Heart left ventricle (tissue), 16 donors: ENCODE data around the gene TRAIP. TPM values are rescaled to one million over a fixed set of nuclear protein-coding genes. Genes with fewer than 3 reads are reported as not detected.

Experiments
- ATAC-seq, 4 donors: fragments of 200-7000 bp; cut with Tn5 transposase; one replicate each; pipeline ENCODE4 v1.9.1; 2020 to 2022; ENCODE audit warnings: moderate library complexity in 4 of 4, mild to moderate bottlenecking in 3 of 4, moderate number of reproducible peaks in 1 of 4
- DNase-seq, 5 donors: peaks; one replicate each; pipeline ENCODE4 v3.0.0-alpha.2; 2020
- H3K27ac ChIP-seq, 12 donors: fragments of 200-600 bp; sonication (generic) in 4 of 12; one replicate each; pipeline versions ENCODE4 v1.5.0 to v1.8.0; 2016 to 2022; ENCODE audit warnings: mild to moderate bottlenecking in 2 of 12
- H3K27me3 ChIP-seq, 9 donors: fragments of 200-600 bp; sonication (generic) in 2 of 9; one replicate each; pipeline versions ENCODE4 v1.5.1 to v1.8.0; 2016 to 2022; ENCODE audit warnings: mild to moderate bottlenecking in 3 of 9
- H3K36me3 ChIP-seq, 9 donors: fragments of 200-600 bp; sonication (generic) in 2 of 9; one replicate each; pipeline versions ENCODE4 v1.5.0 to v1.8.0; 2018 to 2022; ENCODE audit warnings: mild to moderate bottlenecking in 2 of 9
- H3K4me1 ChIP-seq, 12 donors: fragments of 200-600 bp; sonication (generic) in 4 of 12; one replicate each; pipeline versions ENCODE4 v1.5.0 to v1.8.0; 2016 to 2022; ENCODE audit warnings: mild to moderate bottlenecking in 3 of 12
- H3K4me3 ChIP-seq, 12 donors: fragments of 200-600 bp; sonication (generic) in 4 of 12; one replicate each; pipeline versions ENCODE4 v1.5.0 to v1.8.0; 2017 to 2022; ENCODE audit warnings: mild to moderate bottlenecking in 9 of 12, moderate library complexity in 4 of 12
- H3K9me3 ChIP-seq, 12 donors: fragments of 200-600 bp; sonication (generic) in 4 of 12; one replicate each; pipeline versions ENCODE4 v1.5.0 to v1.8.0; 2016 to 2022; ENCODE audit warnings: mild to moderate bottlenecking in 1 of 12
- CTCF ChIP-seq, 12 donors: fragments of 200-600 bp; sonication (generic) in 4 of 12; IDR thresholded peaks; one replicate each; pipeline versions ENCODE4 v1.5.0 to v1.8.0; 2018 to 2022; ENCODE audit warnings: antibody characterized with exemption in 12 of 12, mild to moderate bottlenecking in 5 of 12
- POLR2A ChIP-seq, 2 donors: fragments of 450-650 bp; IDR thresholded peaks; one replicate each; pipeline ENCODE4 v1.6.1; 2017; ENCODE audit warnings: antibody characterized with exemption in 2 of 2, mild to moderate bottlenecking in 2 of 2, moderate library complexity in 2 of 2
- WGBS, 4 donors: extraction: QIAGEN DNeasy Blood & Tissue Kit in 2 of 4; methylation state at CpG; one replicate each; pipeline versions ENCODE4 v1.1.5 to v1.1.7; 2013 to 2018; 5-methylcytosine and 5-hydroxymethylcytosine counted together
- intact Hi-C, 10 donors: fragments of 100-400 bp; cut with DNase I; formaldehyde crosslinking; loops; one replicate each; pipeline versions ENCODE4 v1.11.1 to v1.14.2; 2022
- polyA plus RNA-seq, 2 donors: library from polyadenylated mRNA; stranded (reverse); fragments of 200-250 nt; gene quantifications; one replicate each; pipeline ENCODE4 v1.2.3, GENCODE V29; 2013
- total RNA-seq, 9 donors: library from RNA; depleted of rRNA in 2 of 9; stranded (reverse); fragments of >200 nt in 2 of 9; fragmentation: NEBNext Ultra II Directional in 3 of 9; extraction: Animal tissue kit (Norgen Biotek cat#: 25700) in 3 of 9; gene quantifications; one replicate each; pipeline versions ENCODE4 v1.1.0 to v1.2.4, GENCODE V29; 2016 to 2023
- donor health status: ischemic (EF 13 %, LVEDD 7.1; RV severe dilation, severe dysfunction).
- donor health status: healthy with polysubstance abuse.
- donor health status: DM: no; HTN: yes; CAD: no.
- donor health status: DM: no; HTN: no; CAD: no.
- donor health status: ischemic (EF 25% LVEDD 6.9; RV normal size, moderate dysfunction).
- donor health status: ischemic (EF 25% LVEDD 5.7; RV mildly dilated, moderate dysfunction).
- donor health status: healthy.
- donor health status: DM: yes; HTN: yes; CAD: no.
- donor health status: ischemic (EF 35%, LVEDD 5.7; RV mildly dilated, moderate dysfunction).
- donor health status: nonischemic (EF 11% LVEDD 7.7; RV severe dilation, severe dysfunction).
- donor health status: DM: yes; HTN: yes; CAD: no.
- donor health status: PGD.
- donor health status: ischemic (EF 29% LVEDD 5.4; RV normal size, mild dysfunction).
- donor health status: nonischemic (EF 23%, LVEDD 6.1; RV moderate dilation, normal function).

The TRAIP gene
- total and polyA plus RNA-seq, 11 donors = 0.37 to 6.3 (median 0.99) TPM; not detected in 1

- intact Hi-C loops = no loop called here
- whole genome bisulfite sequencing, 4 donors = 91 to 94% (median 94%) methylated on average over 12 to 13 of the region's 13 CpGs
- peak in 1 of 4 donors; percentile 9 for ATAC-seq
Observed at GRCh38 chr3:49793486-49794085, 62.8 kb downstream of the TRAIP start.

GRCh38 chr3:49792371-49793150 lies 63.8 kb downstream of the TRAIP start:
- Histone ChIP-seq H3K9me3 (no peaks in the 10 kb centered on the region), H3K4me1 (peaks cover 0 to 2% (median 0%) of the 10 kb centered on the region in 12 donors), H3K27me3 (no peaks in the 10 kb centered on the region), H3K27ac (no peak overlapping the region), H3K36me3 (no peaks in the 10 kb centered on the region), H3K4me3 (no peak overlapping the region)
- DNase-seq (no peak), ATAC-seq (no peak)
- 91 to 93% (median 92%) methylated on average over 9 to 10 of the region's 10 CpGs for WGBS, 4 donors
- intact Hi-C loops = no loop called here
- TF ChIP-seq POLR2A (IDR thresholded peaks at IDR 0.05) (no peak), CTCF (IDR thresholded peaks at IDR 0.05) (no peak)

More at GRCh38 chr3:49793486-49794085, 62.8 kb downstream of the TRAIP start:
- no peaks in the 10 kb centered on the region for H3K27me3 ChIP-seq
- H3K4me3 ChIP-seq = no peak overlapping the region
- peak in 1 of 5 donors; percentile 4 for DNase-seq
- no peaks in the 10 kb centered on the region for H3K36me3 ChIP-seq
- H3K9me3 ChIP-seq = no peaks in the 10 kb centered on the region
- no peak overlapping the region for H3K27ac ChIP-seq
- no peaks in the 10 kb centered on the region for H3K4me1 ChIP-seq
- TF ChIP-seq CTCF (IDR thresholded peaks at IDR 0.05) (no peak), POLR2A (IDR thresholded peaks at IDR 0.05) (no peak)

GRCh38 chr3:49791571-49791970 lies 64.8 kb downstream of the TRAIP start:
- DNase-seq (no peak), ATAC-seq (no peak)
- 91 to 100% (median 92%) methylated on average over 2 to 4 of the region's 4 CpGs for WGBS, 4 donors
- peaks cover 0 to 11% (median 8%) of the 10 kb centered on the region in 12 donors for H3K4me1 ChIP-seq
- TF ChIP-seq CTCF (IDR thresholded peaks at IDR 0.05) (no peak), POLR2A (IDR thresholded peaks at IDR 0.05) (no peak)
- no peak overlapping the region for H3K4me3 ChIP-seq
- H3K27me3 ChIP-seq = no peaks in the 10 kb centered on the region
- no peaks in the 10 kb centered on the region for H3K36me3 ChIP-seq
- H3K27ac ChIP-seq = no peak overlapping the region
- H3K9me3 ChIP-seq = no peaks in the 10 kb centered on the region
- intact Hi-C loops = no loop called here

GRCh38 chr3:49790626-49791411 lies 65.5 kb downstream of the TRAIP start:
- DNase-seq (no peak), ATAC-seq (no peak)
- Histone ChIP-seq H3K4me3 (no peak overlapping the region), H3K36me3 (no peaks in the 10 kb centered on the region), H3K9me3 (no peaks in the 10 kb centered on the region), H3K27ac (no peak overlapping the region), H3K4me1 (peaks cover 0 to 11% (median 8%) of the 10 kb centered on the region in 12 donors), H3K27me3 (no peaks in the 10 kb centered on the region)
- intact Hi-C loops = no loop called here
- 70 to 73% (median 72%) methylated on average over 9 of the region's 9 CpGs for WGBS, 4 donors
- no peak for TF ChIP-seq POLR2A (IDR thresholded peaks at IDR 0.05)
- no peak for TF ChIP-seq CTCF (IDR thresholded peaks at IDR 0.05)
